Activated CD4-positive, alpha-beta T cell treated with anti-CD3 and anti-CD28 coated beads, Interleukin-2, Interleukin-4, amounts not matched to agents 100 ng/mL and 50 ng/mL, durations not matched to agents 16 hours and 8 hours (primary cell): ENCODE data around the gene FAM24A.
"Not testable (repeated sequence)": the region's sequence is repeated elsewhere in the genome, so short reads cannot be mapped to it uniquely, and the experiment has no call there.

Source experiments
- DNase-seq: peaks from one replicate; pipeline ENCODE4 v3.0.0-alpha.2; 2020; ENCODE audit warnings: low spot score

Gene FAM24A, protein sequence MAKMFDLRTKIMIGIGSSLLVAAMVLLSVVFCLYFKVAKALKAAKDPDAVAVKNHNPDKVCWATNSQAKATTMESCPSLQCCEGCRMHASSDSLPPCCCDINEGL

DNA sequence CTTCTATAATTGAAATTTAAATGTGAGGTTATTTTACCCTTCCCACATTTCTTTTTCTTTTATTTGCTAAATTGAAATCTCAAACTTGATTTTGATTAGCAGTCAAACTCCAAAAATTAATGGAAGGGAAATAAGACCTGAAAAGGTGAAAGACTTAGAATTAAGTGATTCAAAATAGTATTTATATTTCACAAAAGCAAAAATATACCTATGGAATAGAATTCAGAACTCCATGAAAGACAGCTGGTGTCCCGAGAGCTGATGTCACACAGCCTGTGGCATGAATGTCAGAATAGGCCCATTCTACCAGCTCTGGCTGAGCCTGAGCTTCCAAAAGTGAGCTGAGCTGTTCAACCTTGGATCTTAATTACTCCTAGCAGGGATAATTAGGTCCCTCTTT lies at the start of gene FAM24A:
FAM24A (plus strand) TSS at position 301 of the 400 bp plus-strand sequence. CDS start 1,025 bp downstream, outside the sequence.
- no peak for DNase-seq

DNA sequence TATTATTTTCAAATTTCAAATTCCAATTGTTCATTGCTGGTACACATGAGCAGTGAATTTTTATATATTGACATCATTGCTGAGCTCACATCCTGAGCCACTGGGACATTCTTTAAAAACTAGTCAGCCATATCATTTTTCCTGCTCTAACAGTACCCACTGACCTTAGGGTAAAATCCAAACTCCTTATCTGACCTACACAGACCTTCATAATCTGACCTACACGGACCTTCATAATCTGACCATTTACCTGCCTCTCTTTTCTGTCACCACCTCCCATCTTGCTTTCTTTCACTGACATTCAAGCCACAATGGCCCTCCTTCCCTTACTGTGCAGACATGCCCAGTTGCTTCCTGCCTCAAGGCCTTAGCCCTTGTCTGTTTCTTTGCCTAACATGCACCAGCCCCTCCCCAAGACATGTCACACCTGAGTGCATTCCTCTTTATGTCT lies 48.7 kb upstream of the FAM24A start:
- DNase-seq = no peak

DNA sequence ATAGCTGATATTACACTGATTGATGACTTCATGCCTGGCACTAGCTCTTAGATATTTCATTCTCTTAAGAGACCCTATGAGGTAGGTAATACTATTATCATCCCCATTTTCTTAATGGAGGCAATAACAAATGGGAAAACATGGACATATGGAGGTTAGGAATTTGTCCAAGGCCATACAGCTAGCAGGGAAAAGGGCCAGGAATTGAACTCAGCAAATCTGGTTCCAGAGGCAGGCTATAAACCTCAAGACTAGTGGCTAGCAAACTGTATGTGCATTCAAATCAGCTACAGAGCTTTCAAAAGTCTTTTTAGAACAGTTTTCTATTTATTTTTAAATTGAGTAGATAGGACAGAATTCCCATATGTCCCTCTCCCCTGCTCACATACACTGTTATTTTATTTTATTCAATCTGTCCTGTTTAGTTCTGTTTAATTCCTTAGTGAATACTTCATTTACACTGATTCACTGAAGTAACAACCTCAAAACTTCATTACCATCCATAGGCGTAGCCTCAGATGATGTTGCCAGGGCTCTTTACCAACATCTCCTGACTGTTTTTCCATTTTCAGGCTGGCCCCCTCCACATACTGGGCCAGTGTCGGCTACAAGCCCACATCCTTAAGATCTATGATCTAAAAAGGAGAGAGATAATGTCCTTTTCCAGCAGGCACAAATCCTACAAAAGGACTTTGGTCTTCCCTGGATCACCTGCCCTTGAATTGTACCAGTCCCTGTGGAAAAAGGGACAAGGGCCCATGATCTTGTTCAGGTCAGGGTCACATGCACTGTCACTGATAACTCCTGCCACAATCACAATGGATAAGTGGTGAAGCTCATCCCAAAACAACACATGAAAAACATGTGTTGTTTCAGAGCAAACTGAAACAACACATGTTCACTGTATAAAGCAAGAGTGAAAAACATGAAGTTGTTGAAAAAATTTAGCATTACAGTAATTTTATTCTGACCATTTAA lies 46.9 kb upstream of the FAM24A start:
- no peak for DNase-seq

DNA sequence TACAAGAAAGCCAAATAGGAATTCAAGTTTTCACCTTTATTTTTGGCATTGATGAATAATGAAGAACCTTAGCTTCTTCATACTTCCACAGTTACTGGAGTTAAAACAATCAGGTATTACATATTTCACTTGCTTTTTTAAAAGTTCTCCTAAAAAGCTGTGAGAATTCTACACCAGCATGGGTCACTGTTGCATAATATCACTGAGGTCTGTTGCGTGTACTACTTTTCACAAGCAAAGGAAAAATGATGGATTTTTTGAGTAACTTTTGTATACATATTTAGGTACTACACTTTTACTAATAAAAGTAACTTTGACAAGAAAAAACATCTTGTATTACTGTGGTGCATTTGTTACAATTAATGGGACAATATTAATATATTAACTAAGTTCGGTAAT lies 46.2 kb upstream of the FAM24A start:
- DNase-seq = no peak

DNA sequence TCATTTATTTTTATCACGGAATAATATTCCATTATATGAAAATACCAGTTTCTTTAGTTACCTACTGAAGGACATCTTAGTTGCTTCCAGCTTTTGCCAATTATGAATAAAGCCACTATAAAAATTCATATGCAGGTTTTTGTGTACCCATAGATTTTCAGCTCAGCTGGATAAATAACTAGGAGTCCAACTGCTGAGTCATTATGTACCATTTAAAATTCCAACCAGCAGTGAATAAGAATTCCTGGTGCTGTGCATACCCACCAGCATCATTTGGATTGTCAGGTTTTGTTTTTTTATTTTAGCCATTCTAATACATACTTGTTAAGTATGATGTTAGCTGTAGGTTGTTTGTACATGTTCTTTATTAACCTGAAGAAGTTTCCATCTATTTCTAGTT lies 45.5 kb upstream of the FAM24A start:
- DNase-seq = no peak

DNA sequence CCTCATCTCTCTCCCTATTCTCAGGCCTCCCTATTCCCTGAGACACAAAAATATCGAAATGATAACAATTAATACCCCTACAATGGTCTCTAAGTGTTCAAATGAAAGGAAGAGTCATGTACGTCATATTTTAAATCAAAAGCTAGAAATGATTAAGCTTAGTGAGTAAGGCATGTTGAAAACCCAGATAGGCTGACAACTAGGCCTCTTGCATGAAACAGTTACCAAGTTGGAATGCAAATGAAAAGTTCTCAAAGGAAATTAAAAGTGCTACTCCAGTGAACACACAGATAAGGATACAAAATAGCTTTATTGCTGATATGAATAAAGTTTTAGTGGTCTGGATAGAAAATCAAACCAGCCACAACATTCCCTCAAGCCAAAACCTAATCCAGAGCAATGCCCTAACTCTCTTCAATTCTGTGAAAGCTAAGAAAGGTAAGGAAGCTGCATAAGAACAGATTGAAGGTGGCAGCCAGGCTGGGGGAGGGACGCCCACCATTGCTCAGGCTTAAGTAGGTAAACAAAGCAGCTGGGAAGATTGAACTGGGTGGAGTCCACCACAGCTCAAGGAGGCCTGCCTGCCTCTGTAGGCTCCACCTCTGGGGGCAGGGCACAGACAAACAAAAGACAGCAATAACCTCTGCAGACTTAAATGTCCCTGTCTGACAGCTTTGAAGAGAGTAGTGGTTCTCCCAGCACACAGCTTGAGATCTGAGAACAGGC lies 43.5 kb upstream of the FAM24A start:
- DNase-seq = not testable (repeated sequence)

DNA sequence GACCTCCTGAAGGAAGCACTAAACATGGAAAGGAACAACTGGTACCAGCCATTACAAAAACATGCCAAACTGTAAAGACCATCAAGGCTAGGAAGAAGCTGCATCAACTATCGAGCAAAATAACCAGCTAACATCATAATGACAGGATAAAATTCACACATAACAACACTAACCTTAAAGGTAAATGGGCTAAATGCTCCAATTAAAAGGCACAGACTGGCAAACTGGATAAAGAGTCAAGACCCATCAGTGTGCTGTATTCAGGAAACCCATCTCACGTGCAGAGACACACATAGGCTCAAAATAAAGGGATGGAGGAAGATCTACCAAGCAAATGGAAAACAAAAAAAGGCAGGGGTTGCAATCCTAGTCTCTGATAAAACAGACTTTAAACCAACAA lies 41.6 kb upstream of the FAM24A start:
- DNase-seq = not testable (repeated sequence)

DNA sequence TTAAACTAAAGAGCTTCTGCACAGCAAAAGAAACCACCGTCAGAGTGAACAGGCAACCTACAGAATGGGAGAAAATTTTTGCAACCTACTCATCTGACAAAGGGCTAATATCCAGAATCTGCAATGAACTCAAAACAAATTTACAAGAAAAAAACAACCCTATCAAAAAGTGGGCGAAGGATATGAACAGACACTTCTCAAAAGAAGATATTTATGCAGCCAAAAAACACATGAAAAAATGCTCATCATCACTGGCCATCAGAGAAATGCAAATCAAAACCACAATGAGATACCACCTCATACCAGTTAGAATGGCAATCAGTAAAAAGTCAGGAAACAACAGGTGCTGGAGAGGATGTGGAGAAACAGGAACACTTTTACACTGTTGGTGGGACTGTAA lies 38.5 kb upstream of the FAM24A start:
- not testable (repeated sequence) for DNase-seq

DNA sequence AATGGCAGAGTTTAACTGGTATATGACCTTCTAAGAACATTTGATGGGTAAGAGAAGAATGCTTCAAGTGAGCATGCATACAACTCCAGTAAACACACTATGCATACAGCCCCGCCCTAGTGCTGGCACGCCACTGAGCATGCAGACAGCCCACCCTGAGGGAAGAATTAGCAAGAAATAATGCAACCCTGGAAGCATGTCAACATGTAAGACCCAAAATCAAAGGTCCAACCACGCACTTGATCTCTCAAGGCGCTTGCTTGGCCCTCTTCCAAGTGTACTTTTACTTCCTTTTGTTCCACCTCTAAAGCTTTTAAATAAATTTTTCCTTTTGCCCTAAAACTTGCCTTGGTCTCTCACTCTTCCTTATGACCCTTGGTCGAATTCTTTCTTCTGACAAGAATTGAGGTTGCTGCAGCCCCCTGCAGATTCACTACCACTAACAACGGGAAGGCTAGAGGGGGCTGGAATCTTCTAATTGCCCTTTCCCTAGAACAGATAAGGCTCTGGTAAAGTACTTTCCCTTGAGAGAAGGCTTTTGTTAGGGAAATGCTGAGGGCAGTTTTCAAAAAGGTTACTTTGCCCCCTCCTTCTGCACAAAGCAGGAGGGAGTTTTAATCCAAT lies 34.5 kb upstream of the FAM24A start:
- DNase-seq = no peak

DNA sequence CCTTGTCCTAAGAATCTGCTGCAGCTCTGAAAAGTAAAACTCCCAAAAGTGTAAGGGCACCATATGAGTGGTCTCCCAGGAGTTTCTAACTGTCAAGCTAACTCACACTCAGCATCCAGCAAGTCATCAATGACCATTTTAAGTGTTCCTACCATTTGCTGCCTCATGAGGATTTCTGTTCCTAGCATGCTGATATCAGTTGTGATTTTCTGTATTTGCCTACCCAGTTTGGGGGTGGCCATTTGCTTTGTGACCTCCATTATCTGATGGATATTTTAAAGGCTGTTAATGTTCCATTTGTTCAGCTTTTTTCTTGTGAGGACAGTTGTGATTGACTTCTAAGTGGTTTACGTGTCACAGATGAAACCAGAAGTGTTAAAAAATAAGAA lies 33.9 kb upstream of the FAM24A start:
- DNase-seq = no peak

DNA sequence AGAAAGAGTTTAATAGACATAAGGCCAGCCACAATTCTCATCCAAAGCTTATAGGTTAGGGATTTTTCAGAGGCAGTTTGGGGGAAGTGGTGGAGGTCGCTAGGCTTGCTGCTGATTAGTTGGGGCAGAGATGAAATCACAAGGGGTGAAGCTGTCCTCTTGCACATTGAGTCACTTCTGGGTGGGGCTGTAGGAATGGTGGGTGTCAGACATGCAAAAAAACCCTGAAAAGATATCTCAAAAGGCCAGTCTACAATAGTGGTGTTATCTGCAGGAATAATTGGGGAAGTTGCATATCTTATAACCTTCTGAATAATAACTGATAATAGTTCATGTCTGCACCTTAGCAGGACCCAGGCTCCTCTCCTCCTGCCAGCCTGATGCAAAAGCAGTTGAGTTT lies 33.1 kb upstream of the FAM24A start:
- no peak for DNase-seq

DNA sequence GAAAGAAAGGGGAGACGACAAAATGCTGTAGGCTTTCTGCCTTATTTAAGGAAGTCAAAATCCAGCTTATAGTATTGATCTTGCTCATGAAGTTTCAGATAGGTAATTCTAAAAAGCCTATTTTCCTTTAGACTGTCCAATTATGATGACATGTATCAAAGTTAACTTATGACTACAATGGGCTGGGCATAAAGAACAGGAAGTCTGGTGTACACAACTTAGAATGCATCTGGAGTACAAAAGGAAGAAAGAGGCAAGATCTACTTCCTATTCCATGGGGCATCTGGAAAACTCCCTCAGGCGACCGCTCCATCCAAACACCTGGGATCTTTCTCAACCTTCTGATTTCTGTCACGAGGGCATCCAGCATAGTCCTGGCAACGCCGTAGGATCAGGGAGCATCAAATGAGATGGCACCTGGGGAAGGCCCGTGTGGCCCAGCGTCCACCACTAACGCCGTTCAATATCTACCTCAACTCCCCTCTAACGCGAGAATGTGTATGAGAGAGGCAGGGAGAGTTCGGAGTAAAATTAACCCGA lies 31.5 kb upstream of the FAM24A start:
- peak; percentile 47 for DNase-seq

DNA sequence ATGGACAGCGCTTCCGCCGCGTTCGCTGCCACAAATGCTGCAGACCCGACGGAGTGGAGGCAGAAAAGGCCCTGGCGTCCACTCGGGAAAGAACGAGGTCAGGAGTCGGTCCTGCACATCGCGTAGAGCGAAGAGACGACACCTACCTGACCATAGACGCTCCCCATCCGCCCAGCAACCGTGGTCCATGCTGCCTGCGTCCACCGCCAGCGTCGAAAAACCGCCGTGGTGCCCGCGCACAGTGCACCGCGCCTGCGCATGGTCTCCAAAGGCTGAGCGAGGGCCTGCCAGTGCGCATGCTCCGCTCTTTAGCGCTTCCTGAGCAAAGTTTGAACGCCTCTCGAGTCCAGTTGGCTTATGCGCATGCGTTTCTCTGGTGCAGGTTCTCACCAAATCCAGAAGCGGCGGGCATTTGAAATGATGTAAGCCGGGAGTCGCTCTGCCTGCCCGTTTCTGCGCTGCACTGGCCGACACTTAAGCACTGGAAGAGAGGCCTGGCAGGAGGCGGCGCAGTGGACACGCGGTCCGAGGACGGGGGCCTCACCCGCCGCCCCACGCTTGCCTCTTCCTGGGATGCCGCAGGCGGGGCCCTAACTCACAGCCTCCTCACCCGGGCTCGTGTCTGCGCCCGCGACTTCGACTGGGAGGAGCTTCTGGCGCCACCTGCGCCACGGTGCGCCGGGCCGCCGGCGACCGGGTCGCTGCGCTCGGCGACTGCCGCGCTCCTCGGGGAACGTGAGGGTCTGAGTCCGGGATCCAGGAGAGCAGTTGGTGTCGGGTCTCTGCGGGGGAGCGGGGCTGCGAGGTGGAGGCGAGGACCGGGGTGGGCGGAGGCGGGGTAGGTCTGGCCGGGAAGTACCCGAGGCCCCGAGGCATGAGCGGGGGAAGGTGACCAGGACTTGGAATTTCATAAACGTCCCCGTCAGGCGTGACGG lies 30.8 kb upstream of the FAM24A start, which contains the start of gene FAM24B:
FAM24B (minus strand) TSS at position 243 of the 935 bp plus-strand sequence. CDS start 29,066 bp downstream, outside the sequence.
- DNase-seq = peak; percentile 96

DNA sequence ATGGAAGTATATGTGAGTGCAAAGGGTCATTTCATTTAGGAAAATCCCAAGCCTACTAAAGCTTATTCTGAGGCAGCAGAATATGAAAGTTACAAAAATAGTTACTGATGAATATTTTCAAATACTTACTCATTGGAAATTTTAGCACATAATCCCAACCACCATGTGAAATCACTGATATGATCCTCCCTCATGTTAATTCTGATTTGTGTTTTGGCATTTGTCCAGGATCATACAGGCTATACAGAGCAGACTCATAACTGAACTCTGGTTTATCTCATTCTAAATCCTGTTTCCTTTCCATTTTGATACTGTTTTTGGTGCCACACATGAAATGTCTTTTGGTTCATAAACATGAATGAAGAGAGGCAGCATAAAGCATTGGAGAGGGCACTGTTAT lies 27.6 kb upstream of the FAM24A start:
- DNase-seq = peak; percentile 29

DNA sequence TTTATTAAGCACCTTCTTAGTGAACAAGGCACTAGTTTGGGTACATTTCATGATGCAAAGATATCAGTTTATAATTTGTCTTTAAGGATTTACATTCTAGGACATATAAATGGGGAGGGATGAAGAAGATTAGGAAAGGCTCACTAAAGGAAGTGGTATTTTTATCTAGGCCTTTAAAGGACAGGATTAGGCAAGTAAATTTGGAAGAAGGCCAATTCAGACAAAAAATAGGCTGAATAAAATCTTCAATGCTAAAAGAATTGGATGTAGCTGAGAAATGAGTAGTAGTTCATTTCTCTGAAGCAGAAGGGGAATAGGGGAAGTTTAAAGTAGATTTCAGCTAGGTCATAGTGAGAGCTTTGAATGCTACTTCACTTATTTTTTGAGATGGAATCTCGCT lies 26.2 kb upstream of the FAM24A start:
- no peak for DNase-seq

DNA sequence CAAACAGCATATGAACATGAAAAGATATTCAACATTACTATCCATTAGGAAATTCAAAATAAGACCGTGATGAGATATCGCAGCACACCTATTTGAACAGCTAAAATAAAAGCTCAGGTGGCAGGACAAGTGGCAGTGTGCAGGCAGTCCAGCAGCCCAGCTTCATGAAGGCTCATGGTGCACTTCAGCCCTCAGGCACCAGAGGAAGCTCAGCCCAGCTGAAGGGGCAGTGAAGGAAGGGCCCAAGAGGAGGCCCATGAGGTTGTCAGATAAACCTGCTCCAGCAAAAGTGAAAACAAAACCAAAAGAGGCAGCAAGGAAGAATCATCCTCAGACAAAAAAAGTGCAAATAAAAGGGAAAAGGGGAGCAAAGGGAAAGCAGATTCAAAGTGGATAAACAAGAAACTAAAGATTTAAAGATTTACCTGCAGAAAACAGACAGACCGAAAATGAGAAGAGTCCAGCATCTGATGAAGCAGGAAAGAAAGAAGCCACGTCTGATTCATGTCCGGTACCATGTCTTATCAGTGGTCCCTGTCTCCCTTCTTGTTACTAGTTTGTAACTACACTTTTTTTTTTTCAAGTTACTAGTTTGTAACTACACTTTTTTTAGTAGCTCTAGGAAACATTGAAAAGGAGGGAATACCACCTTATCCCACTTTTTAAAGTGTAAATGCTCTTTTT lies 16.0 kb upstream of the FAM24A start:
- DNase-seq = no peak

DNA sequence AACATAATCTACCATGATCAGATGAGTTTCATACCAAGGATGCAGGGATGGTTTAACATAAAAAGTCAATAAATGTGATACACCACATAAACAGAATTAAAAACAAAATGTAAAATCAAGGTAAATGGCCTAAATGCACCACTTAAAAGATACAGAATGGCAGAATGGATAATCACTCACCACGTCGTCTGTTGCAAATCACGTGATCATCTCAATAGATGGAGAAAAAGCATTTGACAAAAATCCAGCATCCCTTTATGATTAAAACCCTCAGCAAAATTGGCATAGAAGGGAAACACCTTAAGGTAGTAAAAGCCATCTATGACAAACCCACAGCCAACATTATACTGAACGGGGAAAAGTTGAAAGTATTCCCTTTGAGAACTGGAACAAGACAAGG lies 6.5 kb upstream of the FAM24A start:
- not testable (repeated sequence) for DNase-seq

DNA sequence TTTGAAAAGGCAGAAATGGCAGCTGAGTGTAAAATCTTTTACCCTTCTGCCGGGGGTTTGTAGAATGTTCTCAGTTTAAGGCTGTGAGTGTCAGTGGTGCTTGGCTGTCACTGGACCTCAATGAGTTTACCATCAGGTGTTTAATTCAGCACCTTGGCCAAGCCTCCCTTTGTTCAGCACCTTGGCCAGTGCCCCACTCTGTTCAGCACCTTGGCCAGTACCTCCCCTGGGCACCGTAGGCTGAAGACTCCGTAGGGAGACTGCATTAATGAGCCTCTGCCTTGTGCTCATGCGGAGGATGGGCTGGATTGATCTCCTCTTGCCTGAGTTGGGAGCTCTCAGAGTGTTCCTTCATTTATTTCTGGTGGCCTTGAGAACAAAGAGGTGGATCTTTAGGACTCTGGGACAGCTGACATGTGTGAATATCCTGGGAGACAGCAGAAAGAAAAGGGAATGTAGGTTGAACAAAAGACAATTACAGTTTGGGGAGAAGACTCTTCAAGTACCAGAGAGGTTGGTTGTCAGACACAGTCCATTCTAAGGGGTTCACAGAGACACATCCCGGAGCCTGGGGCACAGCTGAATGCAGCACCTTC lies 1.6 kb downstream of the FAM24A start:
- DNase-seq = peak; percentile 33

DNA sequence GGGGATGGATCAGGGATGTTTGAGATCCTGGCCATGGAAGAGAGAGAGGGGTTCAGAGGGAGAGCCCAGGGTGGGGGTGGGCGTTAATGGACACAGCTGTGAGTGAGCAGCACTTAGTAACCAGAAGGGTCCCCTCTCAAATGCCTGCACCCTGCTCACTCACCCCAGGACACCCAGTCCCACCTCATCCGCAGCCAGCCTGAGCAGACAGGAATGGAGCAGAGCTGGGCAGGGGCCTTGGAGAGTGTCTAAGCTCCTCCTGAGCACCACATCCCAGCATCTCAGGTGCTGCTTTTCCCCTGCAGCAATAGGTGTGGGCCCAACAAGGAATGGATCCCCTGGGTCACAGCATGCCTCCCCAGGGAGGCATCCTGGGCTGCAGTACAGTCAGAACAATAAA lies 5.3 kb downstream of the FAM24A start:
- DNase-seq = no peak

DNA sequence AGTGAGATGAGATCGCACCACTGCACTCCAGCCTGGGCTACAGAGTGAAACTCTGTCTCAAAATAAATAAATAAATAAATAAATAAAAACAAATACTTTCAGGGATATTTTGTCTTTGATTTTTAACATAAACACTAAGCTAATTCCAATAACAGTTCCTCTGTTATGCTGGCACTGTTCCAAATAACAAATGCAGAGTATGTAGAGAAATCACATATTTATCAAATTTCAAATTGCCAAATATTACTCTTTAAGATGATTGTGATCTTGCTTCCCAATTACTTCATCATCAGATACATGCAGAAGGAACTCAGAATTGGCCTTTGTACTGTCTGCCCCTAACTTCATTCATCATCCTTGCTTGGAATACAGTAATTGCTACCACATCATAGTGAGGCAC lies 19.7 kb downstream of the FAM24A start:
- no peak for DNase-seq
